HEK293 (cell line): ENCODE data around the gene KEAP1.

Experiments used
- CTCF ChIA-PET: fragments of 350-600 bp; formaldehyde crosslinking; extraction: SDS; loops from one replicate; lab custom pipeline; 2021; ENCODE audit warnings: antibody characterized with exemption; lab: Yijun Ruan, JAX
- POLR2A ChIA-PET: fragments of 300-600 bp; formaldehyde crosslinking; extraction: SDS; loops from one replicate; lab custom pipeline; 2020; ENCODE audit warnings: antibody characterized with exemption, inconsistent platforms; lab: Yijun Ruan, JAX
- H3K27ac ChIP-seq: fragments of 200-500 bp; sonication (Bioruptor generic); 2 replicates; pipeline ENCODE4 v1.5.1; 2014; ENCODE audit warnings: low read depth, low read length, control low read depth, inconsistent platforms; ENCODE audit errors: extremely low read depth
- H3K36me3 ChIP-seq, 2 experiments: fragments of 200-500 bp in 1 of 2; sonication (Bioruptor generic) in 1 of 2; 1 replicate in 1 of 2; 2 replicates in 1 of 2; pipeline ENCODE4 v1.5.1; 2014 to 2017; ENCODE audit warnings: inconsistent platforms in 2 of 2, low read length in 2 of 2; ENCODE audit not compliant: control insufficient read depth in 2 of 2, insufficient read depth in 1 of 2
- H3K4me1 ChIP-seq: fragments of 200-500 bp; sonication (Bioruptor generic); 2 replicates; pipeline ENCODE4 v1.5.1; 2014; ENCODE audit warnings: mild to moderate bottlenecking, low read length, inconsistent platforms; ENCODE audit not compliant: control insufficient read depth, insufficient read depth
- H3K4me3 ChIP-seq: 2 replicates; pipeline ENCODE4 v1.5.1; 2011; ENCODE audit warnings: low read depth, mild to moderate bottlenecking, control low read depth, low read length, moderate library complexity
- H3K9me3 ChIP-seq: fragments of 200-500 bp; sonication (Bioruptor generic); 2 replicates; pipeline ENCODE4 v1.5.1; 2014; ENCODE audit warnings: low read depth, low read length, inconsistent platforms; ENCODE audit not compliant: control insufficient read depth, insufficient read depth
- KLF17 ChIP-seq: fragments of 450-650 bp; formaldehyde crosslinking; IDR thresholded peaks from 2 replicates; pipeline ENCODE4 v1.5.1; 2016; ENCODE audit warnings: missing biosample characterization, missing genetic modification characterization
- PBX3 ChIP-seq: sonication (generic); formaldehyde crosslinking; IDR thresholded peaks from 2 replicates; pipeline ENCODE4 v1.8.1; 2022; ENCODE audit warnings: mild to moderate bottlenecking, moderate library complexity, missing genetic modification reagents
- RBAK ChIP-seq: fragments of 450-650 bp; formaldehyde crosslinking; IDR thresholded peaks from 2 replicates; pipeline ENCODE4 v1.5.1; 2016; ENCODE audit warnings: missing biosample characterization, missing genetic modification characterization
- YY1 ChIP-seq: fragments of 450-650 bp; formaldehyde crosslinking; IDR thresholded peaks from 2 replicates; pipeline ENCODE4 v1.5.1; 2018; ENCODE audit warnings: missing biosample characterization, missing genetic modification characterization
- ZBTB10 ChIP-seq: fragments of 450-650 bp; formaldehyde crosslinking; IDR thresholded peaks from 2 replicates; pipeline ENCODE4 v1.5.1; 2016; ENCODE audit warnings: missing biosample characterization, missing genetic modification characterization
- ZEB2 ChIP-seq: fragments of 450-650 bp; formaldehyde crosslinking; IDR thresholded peaks from 2 replicates; pipeline ENCODE4 v1.5.1; 2016; ENCODE audit warnings: missing biosample characterization, missing genetic modification characterization
- ZNF148 ChIP-seq: fragments of 450-650 bp; formaldehyde crosslinking; IDR thresholded peaks from 2 replicates; pipeline ENCODE4 v1.5.0; 2017; ENCODE audit warnings: missing biosample characterization, missing genetic modification characterization, borderline replicate concordance
- ZNF157 ChIP-seq: fragments of 450-650 bp; formaldehyde crosslinking; IDR thresholded peaks from 2 replicates; pipeline ENCODE4 v1.5.1; 2016; ENCODE audit warnings: missing biosample characterization, missing genetic modification characterization
- ZNF184 ChIP-seq: fragments of 450-650 bp; IDR thresholded peaks from 2 replicates; pipeline ENCODE4 v1.5.1; 2018; ENCODE audit warnings: missing biosample characterization, mild to moderate bottlenecking, missing genetic modification characterization
- ZNF280D ChIP-seq: fragments of 450-650 bp; formaldehyde crosslinking; IDR thresholded peaks from 2 replicates; pipeline ENCODE4 v1.5.1; 2016; ENCODE audit warnings: missing biosample characterization, missing genetic modification characterization
- ZNF362 ChIP-seq: fragments of 450-650 bp; formaldehyde crosslinking; IDR thresholded peaks from 2 replicates; pipeline ENCODE4 v1.5.1; 2016; ENCODE audit warnings: missing biosample characterization, missing genetic modification characterization
- ZNF391 ChIP-seq: fragments of 450-650 bp; formaldehyde crosslinking; IDR thresholded peaks from 2 replicates; pipeline ENCODE4 v1.5.1; 2016; ENCODE audit warnings: low read depth, missing biosample characterization, missing genetic modification characterization, borderline replicate concordance
- ZNF416 ChIP-seq: fragments of 450-650 bp; formaldehyde crosslinking; IDR thresholded peaks from 2 replicates; pipeline ENCODE4 v1.5.1; 2016; ENCODE audit warnings: missing biosample characterization, missing genetic modification characterization
- ZNF449 ChIP-seq: fragments of 450-650 bp; formaldehyde crosslinking; IDR thresholded peaks from 2 replicates; pipeline ENCODE4 v1.5.1; 2017; ENCODE audit warnings: missing biosample characterization, mild to moderate bottlenecking, missing genetic modification characterization, moderate library complexity
- ZNF596 ChIP-seq: fragments of 450-650 bp; IDR thresholded peaks from 2 replicates; pipeline ENCODE4 v1.5.0; 2018; ENCODE audit warnings: missing biosample characterization, mild to moderate bottlenecking, missing genetic modification characterization, moderate library complexity
- ZNF701 ChIP-seq: fragments of 450-650 bp; formaldehyde crosslinking; IDR thresholded peaks from 2 replicates; pipeline ENCODE4 v1.5.1; 2016; ENCODE audit warnings: missing biosample characterization, missing genetic modification characterization
- ZNF830 ChIP-seq: fragments of 450-650 bp; IDR thresholded peaks from 2 replicates; pipeline ENCODE4 v1.5.0; 2018; ENCODE audit warnings: missing biosample characterization, missing genetic modification characterization, low read depth, mild to moderate bottlenecking, moderate library complexity

Gene KEAP1

GRCh38 chr19:10520652-10521318 lies 17.6 kb upstream of the KEAP1 start (continued):
- no peak for TF ChIP-seq YY1

GRCh38 chr19:10519421-10519820 lies 16.3 kb upstream of the KEAP1 start:
- Histone ChIP-seq H3K27ac (no peak overlapping the region), H3K9me3 (no peaks in the 10 kb centered on the region), H3K4me1 (peaks cover 3% of the 10 kb centered on the region; the same call in 1 of the 2 replicates), H3K4me3 (no peak overlapping the region), H3K36me3 (peaks cover 0 to 3% of the 10 kb centered on the region in 2 experiments; a peak in 1 of 3 replicates)
- ChIA-PET CTCF (interaction anchor here (1.2 kb wide), 1 partner anchor 10 kb away, joined by 4 read pairs; no protein-coding TSS in a partner anchor), POLR2A (no interaction called here)
- TF ChIP-seq ZNF449 (tag by site-specific recombination) (no peak), ZNF391 (tag by site-specific recombination) (no peak), PBX3 (CRISPR knock-in tag) (no peak), ZNF157 (tag by site-specific recombination) (no peak), KLF17 (tag by site-specific recombination) (no peak), ZNF148 (tag by site-specific recombination) (no peak), ZNF416 (tag by site-specific recombination) (no peak), ZNF830 (tag by site-specific recombination) (no peak), ZNF701 (tag by site-specific recombination) (no peak), ZNF184 (tag by site-specific recombination) (no peak), ZNF362 (no peak), ZNF280D (no peak), RBAK (no peak), ZEB2 (tag by site-specific recombination) (no peak), ZNF596 (tag by site-specific recombination) (no peak), ZBTB10 (tag by site-specific recombination) (no peak)
